Neutrophil (primary cell): ENCODE results near the gene FRMD6.

Experiments used
- H3K27ac ChIP-seq: fragments of 200-600 bp; sonication (generic); 2 replicates; pipeline ENCODE4 v1.5.1; 2016; ENCODE audit warnings: mild to moderate bottlenecking, moderate library complexity
- H3K27me3 ChIP-seq: fragments of 200-600 bp; sonication (generic); 2 replicates; pipeline ENCODE4 v1.6.0; 2016; ENCODE audit warnings: mild to moderate bottlenecking
- H3K36me3 ChIP-seq: fragments of 200-600 bp; sonication (generic); 2 replicates; pipeline ENCODE4 v1.5.1; 2017
- H3K4me1 ChIP-seq, 2 experiments: fragments of 200-600 bp in 1 of 2; sonication (generic) in 1 of 2; 1 replicate in 1 of 2; 2 replicates in 1 of 2; pipeline versions ENCODE4 v1.5.1 to v1.6.1; 2013 to 2016; ENCODE audit warnings: low read depth in 1 of 2, low read length in 1 of 2, mild to moderate bottlenecking in 1 of 2, moderate library complexity in 1 of 2; ENCODE audit not compliant: control insufficient read depth in 1 of 2, insufficient read depth in 1 of 2
- H3K4me3 ChIP-seq, 2 experiments: fragments of 200-600 bp in 1 of 2; sonication (generic) in 1 of 2; 1 replicate in 1 of 2; 2 replicates in 1 of 2; pipeline ENCODE4 v1.5.1; 2013 to 2016; ENCODE audit warnings: low read depth in 1 of 2, low read length in 1 of 2, mild to moderate bottlenecking in 1 of 2, moderate library complexity in 1 of 2
- H3K9me3 ChIP-seq: fragments of 200-600 bp; sonication (generic); 2 replicates; pipeline ENCODE4 v1.5.1; 2016
- CTCF ChIP-seq: fragments of 200-600 bp; sonication (generic); IDR thresholded peaks from 2 replicates; pipeline ENCODE4 v1.5.1; 2016; ENCODE audit warnings: antibody characterized with exemption

FRMD6 gene

GRCh38 chr14:51666826-51667225 is 15.1 kb downstream of the FRMD6 start:
- Histone ChIP-seq H3K27ac (no peak overlapping the region), H3K4me1 (peaks cover 0 to 8% of the 10 kb centered on the region in 2 experiments), H3K27me3 (no peaks in the 10 kb centered on the region), H3K4me3 (no peak overlapping the region), H3K36me3 (no peaks in the 10 kb centered on the region), H3K9me3 (no peaks in the 10 kb centered on the region)
- no peak for TF ChIP-seq CTCF

GRCh38 chr14:51668870-51669269 is 17.2 kb downstream of the FRMD6 start:
- H3K27ac ChIP-seq: no peak overlapping the region

GRCh38 chr14:51674294-51675002 is 22.7 kb downstream of the FRMD6 start:
- TF ChIP-seq CTCF: no peak
- Histone ChIP-seq H3K4me3 (no peak overlapping the region), H3K27me3 (no peaks in the 10 kb centered on the region), H3K4me1 (no peaks in the 10 kb centered on the region), H3K27ac (no peak overlapping the region), H3K36me3 (no peaks in the 10 kb centered on the region), H3K9me3 (no peaks in the 10 kb centered on the region)

More at GRCh38 chr14:51668870-51669269, 17.2 kb downstream of the FRMD6 start:
- H3K36me3 ChIP-seq: no peaks in the 10 kb centered on the region
- no peaks in the 10 kb centered on the region for H3K9me3 ChIP-seq
- no peak overlapping the region for H3K4me3 ChIP-seq
- no peak for TF ChIP-seq CTCF
- no peaks in the 10 kb centered on the region for H3K27me3 ChIP-seq
- H3K4me1 ChIP-seq: peaks cover 0 to 7% of the 10 kb centered on the region in 2 experiments

GRCh38 chr14:51676549-51676948 is 24.8 kb downstream of the FRMD6 start:
- H3K9me3 ChIP-seq: no peaks in the 10 kb centered on the region
- H3K4me3 ChIP-seq: no peak overlapping the region
- H3K4me1 ChIP-seq: no peaks in the 10 kb centered on the region
- H3K27me3 ChIP-seq: no peaks in the 10 kb centered on the region
- no peak for TF ChIP-seq CTCF
- no peak overlapping the region for H3K27ac ChIP-seq
- no peaks in the 10 kb centered on the region for H3K36me3 ChIP-seq

- Histone ChIP-seq H3K27ac (no peak overlapping the region), H3K9me3 (no peaks in the 10 kb centered on the region), H3K4me3 (no peak overlapping the region), H3K27me3 (no peaks in the 10 kb centered on the region), H3K4me1 (no peaks in the 10 kb centered on the region), H3K36me3 (no peaks in the 10 kb centered on the region)
- TF ChIP-seq CTCF: no peak
Observed at GRCh38 chr14:51677266-51677665, 25.6 kb downstream of the FRMD6 start.
